C4-2B (cell line): ENCODE results near the gene MALRD1.

ENCODE experiments used
- H3K27ac ChIP-seq: fragments of 450-650 bp; 2 replicates; pipeline ENCODE4 v1.5.1; 2017
- ZFX ChIP-seq: fragments of 450-650 bp; IDR thresholded peaks from 2 replicates; pipeline ENCODE4 v1.6.1; 2017
- TF ChIP-seq, protein P1 (sequence below): fragments of 450-650 bp; conservative IDR thresholded peaks from 2 replicates; pipeline ENCODE4 v1.5.1; 2017; ENCODE audit warnings: mild to moderate bottlenecking

MALRD1 gene

DNA sequence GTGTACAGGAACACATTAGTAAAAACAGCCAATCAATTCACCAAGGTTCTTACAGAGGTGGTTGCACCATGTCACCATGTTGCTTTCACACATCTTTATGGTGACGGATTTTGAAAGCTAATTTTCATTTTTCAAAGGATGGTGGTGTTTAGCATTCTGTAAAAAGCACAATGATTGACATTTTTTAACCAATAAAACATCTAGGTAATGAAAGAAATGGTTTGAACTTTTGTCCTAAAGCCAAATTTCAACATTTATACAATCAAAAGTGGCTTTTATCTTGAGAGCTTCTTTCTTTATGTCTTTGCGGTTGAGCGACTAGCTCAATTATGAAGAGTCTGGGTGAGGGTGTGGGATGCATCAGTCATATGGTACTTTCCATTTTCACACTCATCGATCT is 94.4 kb downstream of the MALRD1 start:
- H3K27ac ChIP-seq, result no peak overlapping the region
- TF ChIP-seq, protein P1, sequence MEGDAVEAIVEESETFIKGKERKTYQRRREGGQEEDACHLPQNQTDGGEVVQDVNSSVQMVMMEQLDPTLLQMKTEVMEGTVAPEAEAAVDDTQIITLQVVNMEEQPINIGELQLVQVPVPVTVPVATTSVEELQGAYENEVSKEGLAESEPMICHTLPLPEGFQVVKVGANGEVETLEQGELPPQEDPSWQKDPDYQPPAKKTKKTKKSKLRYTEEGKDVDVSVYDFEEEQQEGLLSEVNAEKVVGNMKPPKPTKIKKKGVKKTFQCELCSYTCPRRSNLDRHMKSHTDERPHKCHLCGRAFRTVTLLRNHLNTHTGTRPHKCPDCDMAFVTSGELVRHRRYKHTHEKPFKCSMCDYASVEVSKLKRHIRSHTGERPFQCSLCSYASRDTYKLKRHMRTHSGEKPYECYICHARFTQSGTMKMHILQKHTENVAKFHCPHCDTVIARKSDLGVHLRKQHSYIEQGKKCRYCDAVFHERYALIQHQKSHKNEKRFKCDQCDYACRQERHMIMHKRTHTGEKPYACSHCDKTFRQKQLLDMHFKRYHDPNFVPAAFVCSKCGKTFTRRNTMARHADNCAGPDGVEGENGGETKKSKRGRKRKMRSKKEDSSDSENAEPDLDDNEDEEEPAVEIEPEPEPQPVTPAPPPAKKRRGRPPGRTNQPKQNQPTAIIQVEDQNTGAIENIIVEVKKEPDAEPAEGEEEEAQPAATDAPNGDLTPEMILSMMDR, result no peak
- TF ChIP-seq ZFX, result no peak

DNA sequence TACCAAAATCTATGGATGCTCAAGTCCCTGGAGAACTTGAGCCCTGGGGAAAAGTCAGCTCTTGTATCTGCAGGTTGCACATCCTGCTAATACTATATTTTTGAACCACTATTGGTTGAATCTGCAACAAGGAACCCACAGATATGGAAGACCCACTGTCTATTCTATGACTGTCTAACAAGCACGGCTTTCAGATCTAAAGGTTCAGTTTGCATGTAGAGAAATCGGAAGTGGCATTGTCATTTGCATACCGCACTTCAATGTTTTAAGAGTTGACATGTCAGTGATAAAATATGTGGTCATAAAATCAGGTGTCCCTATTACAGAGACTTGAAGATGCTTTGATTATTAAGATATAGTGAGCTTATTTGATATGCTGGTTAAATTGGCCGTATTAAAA is 95.6 kb downstream of the MALRD1 start:
- H3K27ac ChIP-seq, result no peak overlapping the region
- no peak for TF ChIP-seq ZFX
- TF ChIP-seq, protein P1, result no peak

- H3K27ac ChIP-seq, result no peak overlapping the region
- TF ChIP-seq, protein P1, result no peak
- no peak for TF ChIP-seq ZFX
Observed at GRCh38 chr10:19154375-19154774, 105.8 kb downstream of the MALRD1 start.

DNA sequence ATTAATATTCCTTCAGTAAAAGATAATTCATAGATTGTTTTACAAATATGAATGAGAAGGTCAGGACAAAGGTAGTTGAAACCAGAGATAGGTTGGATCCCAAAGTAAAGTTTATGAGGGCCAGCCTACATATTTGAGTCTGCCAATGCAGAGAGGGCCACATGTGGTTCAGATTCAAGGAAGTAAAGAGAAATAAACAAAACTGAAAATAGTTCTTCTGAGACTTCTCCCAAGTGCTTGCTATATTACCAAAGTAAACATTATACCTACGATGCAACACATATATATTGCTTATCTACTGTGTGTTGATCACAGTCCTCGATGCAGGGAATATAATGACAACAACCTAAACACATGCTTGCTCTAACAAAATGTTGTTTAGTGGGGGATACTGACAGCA is 109.8 kb downstream of the MALRD1 start:
- TF ChIP-seq, protein P1, result no peak
- TF ChIP-seq ZFX, result no peak
- no peak overlapping the region for H3K27ac ChIP-seq

DNA sequence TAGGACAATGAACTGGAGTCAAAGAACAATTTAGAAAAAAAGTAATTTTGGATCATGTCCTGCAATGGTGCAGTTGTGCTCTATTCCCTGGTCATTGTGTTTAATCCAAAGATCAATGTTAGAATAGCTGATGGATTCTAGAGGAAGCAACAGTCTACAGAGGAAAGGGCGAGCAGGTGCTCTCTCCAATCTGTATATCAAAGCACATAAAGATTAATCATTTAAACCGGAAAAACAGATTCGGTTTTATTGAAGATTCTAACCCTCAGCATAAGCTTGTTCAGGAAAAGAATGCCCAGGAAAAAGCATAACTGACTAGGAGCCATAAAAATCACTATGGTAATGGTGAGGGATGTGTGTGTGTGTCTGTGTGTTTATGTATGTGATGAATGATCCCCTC is 110.3 kb downstream of the MALRD1 start:
- TF ChIP-seq, protein P1, result no peak
- TF ChIP-seq ZFX, result no peak
- no peak overlapping the region for H3K27ac ChIP-seq

GRCh38 chr10:19164461-19164860 is 115.9 kb downstream of the MALRD1 start:
- TF ChIP-seq, protein P1, result no peak
- no peak for TF ChIP-seq ZFX
- no peak overlapping the region for H3K27ac ChIP-seq

DNA sequence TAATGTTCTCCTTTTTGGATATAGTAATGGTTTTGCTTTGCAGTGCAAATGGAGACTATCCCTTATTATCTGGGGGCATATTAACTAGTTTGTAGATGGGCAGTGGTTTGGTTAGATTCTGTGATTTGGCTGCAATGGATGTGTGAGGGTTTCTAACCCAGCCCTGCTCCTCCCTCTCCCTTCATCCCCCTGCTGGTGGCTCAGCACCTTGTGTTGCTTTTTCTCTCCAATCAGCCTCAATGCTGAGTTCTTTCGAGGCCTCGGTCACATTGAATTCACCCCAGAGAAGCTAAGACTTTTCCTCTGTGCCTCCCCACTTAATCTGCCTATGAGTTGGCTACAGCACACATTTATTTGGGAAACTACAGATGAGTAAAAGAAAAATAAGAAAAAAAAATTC is 120.0 kb downstream of the MALRD1 start:
- no peak overlapping the region for H3K27ac ChIP-seq
- TF ChIP-seq, protein P1, result peak; percentile 47
- TF ChIP-seq ZFX, result no peak
